HEK293 (cell line): ENCODE measurements around the gene EEF1AKMT1.

ENCODE experiments used
- CTCF ChIA-PET: fragments of 350-600 bp; formaldehyde crosslinking; extraction: SDS; loops from one replicate; lab custom pipeline; 2021; ENCODE audit warnings: antibody characterized with exemption; lab: Yijun Ruan, JAX
- POLR2A ChIA-PET: fragments of 300-600 bp; formaldehyde crosslinking; extraction: SDS; loops from one replicate; lab custom pipeline; 2020; ENCODE audit warnings: antibody characterized with exemption, inconsistent platforms; lab: Yijun Ruan, JAX
- H3K27ac ChIP-seq: fragments of 200-500 bp; sonication (Bioruptor generic); 2 replicates; pipeline ENCODE4 v1.5.1; 2014; ENCODE audit warnings: low read depth, low read length, control low read depth, inconsistent platforms; ENCODE audit errors: extremely low read depth
- H3K36me3 ChIP-seq, 2 experiments: fragments of 200-500 bp in 1 of 2; sonication (Bioruptor generic) in 1 of 2; 1 replicate in 1 of 2; 2 replicates in 1 of 2; pipeline ENCODE4 v1.5.1; 2014 to 2017; ENCODE audit warnings: inconsistent platforms in 2 of 2, low read length in 2 of 2; ENCODE audit not compliant: control insufficient read depth in 2 of 2, insufficient read depth in 1 of 2
- H3K4me1 ChIP-seq: fragments of 200-500 bp; sonication (Bioruptor generic); 2 replicates; pipeline ENCODE4 v1.5.1; 2014; ENCODE audit warnings: mild to moderate bottlenecking, low read length, inconsistent platforms; ENCODE audit not compliant: control insufficient read depth, insufficient read depth
- H3K4me3 ChIP-seq: 2 replicates; pipeline ENCODE4 v1.5.1; 2011; ENCODE audit warnings: low read depth, mild to moderate bottlenecking, control low read depth, low read length, moderate library complexity
- H3K9me3 ChIP-seq: fragments of 200-500 bp; sonication (Bioruptor generic); 2 replicates; pipeline ENCODE4 v1.5.1; 2014; ENCODE audit warnings: low read depth, low read length, inconsistent platforms; ENCODE audit not compliant: control insufficient read depth, insufficient read depth
- FEZF1 ChIP-seq: fragments of 450-650 bp; formaldehyde crosslinking; IDR thresholded peaks from 2 replicates; pipeline ENCODE4 v1.5.1; 2016; ENCODE audit warnings: missing biosample characterization, missing genetic modification characterization
- KLF10 ChIP-seq: fragments of 450-650 bp; IDR thresholded peaks from 2 replicates; pipeline ENCODE4 v1.5.1; 2018; ENCODE audit warnings: missing biosample characterization, mild to moderate bottlenecking, missing genetic modification characterization
- SP3 ChIP-seq: fragments of 450-650 bp; formaldehyde crosslinking; IDR thresholded peaks from 2 replicates; pipeline ENCODE4 v1.5.1; 2016; ENCODE audit warnings: missing biosample characterization, missing genetic modification characterization
- TCF7L2 ChIP-seq: IDR thresholded peaks from 2 replicates; pipeline ENCODE4 v1.6.1; 2011; ENCODE audit warnings: low read depth, mild to moderate bottlenecking, inconsistent platforms, low read length, moderate library complexity, borderline replicate concordance
- ZBTB10 ChIP-seq: fragments of 450-650 bp; formaldehyde crosslinking; IDR thresholded peaks from 2 replicates; pipeline ENCODE4 v1.5.1; 2016; ENCODE audit warnings: missing biosample characterization, missing genetic modification characterization
- ZBTB21 ChIP-seq: fragments of 450-650 bp; formaldehyde crosslinking; IDR thresholded peaks from 2 replicates; pipeline ENCODE4 v1.5.1; 2017; ENCODE audit warnings: missing biosample characterization, missing genetic modification characterization
- ZBTB44 ChIP-seq: fragments of 450-650 bp; IDR thresholded peaks from 2 replicates; pipeline ENCODE4 v1.5.1; 2018; ENCODE audit warnings: missing biosample characterization, mild to moderate bottlenecking, missing genetic modification characterization
- ZFP37 ChIP-seq: fragments of 450-650 bp; formaldehyde crosslinking; IDR thresholded peaks from 2 replicates; pipeline ENCODE4 v1.5.1; 2016; ENCODE audit warnings: missing biosample characterization, missing genetic modification characterization
- ZNF16 ChIP-seq: fragments of 450-650 bp; formaldehyde crosslinking; IDR thresholded peaks from 2 replicates; pipeline ENCODE4 v1.5.1; 2016; ENCODE audit warnings: low read depth, missing biosample characterization, missing genetic modification characterization
- ZNF174 ChIP-seq: fragments of 450-650 bp; formaldehyde crosslinking; IDR thresholded peaks from 2 replicates; pipeline ENCODE4 v1.5.0; 2017; ENCODE audit warnings: missing biosample characterization, mild to moderate bottlenecking, missing genetic modification characterization
- ZNF423 ChIP-seq: fragments of 450-650 bp; formaldehyde crosslinking; IDR thresholded peaks from 2 replicates; pipeline ENCODE4 v1.5.1; 2016; ENCODE audit warnings: missing biosample characterization, missing genetic modification characterization
- ZNF621 ChIP-seq: fragments of 450-650 bp; formaldehyde crosslinking; IDR thresholded peaks from 2 replicates; pipeline ENCODE4 v1.5.1; 2017; ENCODE audit warnings: missing biosample characterization, missing genetic modification characterization
- ZNF624 ChIP-seq: fragments of 450-650 bp; formaldehyde crosslinking; IDR thresholded peaks from 2 replicates; pipeline ENCODE4 v1.5.1; 2017; ENCODE audit warnings: missing biosample characterization, missing genetic modification characterization
- ZNF654 ChIP-seq: fragments of 450-650 bp; formaldehyde crosslinking; IDR thresholded peaks from 2 replicates; pipeline ENCODE4 v1.5.1; 2016; ENCODE audit warnings: low read depth, missing biosample characterization, missing genetic modification characterization
- ZNF658 ChIP-seq: fragments of 450-650 bp; formaldehyde crosslinking; IDR thresholded peaks from 2 replicates; pipeline ENCODE4; 2016; ENCODE audit warnings: missing biosample characterization, missing genetic modification characterization
- ZNF660 ChIP-seq: fragments of 450-650 bp; IDR thresholded peaks from 2 replicates; pipeline ENCODE4 v1.5.1; 2018; ENCODE audit warnings: missing biosample characterization, mild to moderate bottlenecking, missing genetic modification characterization
- ZNF664 ChIP-seq: fragments of 450-650 bp; formaldehyde crosslinking; IDR thresholded peaks from 2 replicates; pipeline ENCODE4 v1.5.1; 2016; ENCODE audit warnings: missing biosample characterization, missing genetic modification characterization
- ZNF777 ChIP-seq: fragments of 450-650 bp; formaldehyde crosslinking; IDR thresholded peaks from 2 replicates; pipeline ENCODE4 v1.5.1; 2017; ENCODE audit warnings: missing biosample characterization, missing genetic modification characterization, borderline replicate concordance
- ZNF785 ChIP-seq: fragments of 450-650 bp; formaldehyde crosslinking; IDR thresholded peaks from 2 replicates; pipeline ENCODE4 v1.5.1; 2016; ENCODE audit warnings: missing biosample characterization, missing genetic modification characterization
- ZNF792 ChIP-seq: fragments of 450-650 bp; formaldehyde crosslinking; IDR thresholded peaks from 2 replicates; pipeline ENCODE4 v1.5.1; 2016; ENCODE audit warnings: missing biosample characterization, missing genetic modification characterization
- ZSCAN5A ChIP-seq: fragments of 450-650 bp; formaldehyde crosslinking; IDR thresholded peaks from 2 replicates; pipeline ENCODE4 v1.5.1; 2016; ENCODE audit warnings: missing biosample characterization, missing genetic modification characterization
- ZXDB ChIP-seq: fragments of 450-650 bp; formaldehyde crosslinking; IDR thresholded peaks from 2 replicates; pipeline ENCODE4 v1.5.1; 2016; ENCODE audit warnings: missing biosample characterization, missing genetic modification characterization
- TF ChIP-seq, protein P1 (sequence below): fragments of 450-650 bp; formaldehyde crosslinking; IDR thresholded peaks from 2 replicates; pipeline ENCODE4 v1.5.1; 2016; ENCODE audit warnings: missing biosample characterization, missing genetic modification characterization
- TF ChIP-seq, protein P2 (sequence below): fragments of 450-650 bp; formaldehyde crosslinking; IDR thresholded peaks from 2 replicates; pipeline ENCODE4 v1.5.1; 2016; ENCODE audit warnings: missing biosample characterization, missing genetic modification characterization

Gene EEF1AKMT1

DNA sequence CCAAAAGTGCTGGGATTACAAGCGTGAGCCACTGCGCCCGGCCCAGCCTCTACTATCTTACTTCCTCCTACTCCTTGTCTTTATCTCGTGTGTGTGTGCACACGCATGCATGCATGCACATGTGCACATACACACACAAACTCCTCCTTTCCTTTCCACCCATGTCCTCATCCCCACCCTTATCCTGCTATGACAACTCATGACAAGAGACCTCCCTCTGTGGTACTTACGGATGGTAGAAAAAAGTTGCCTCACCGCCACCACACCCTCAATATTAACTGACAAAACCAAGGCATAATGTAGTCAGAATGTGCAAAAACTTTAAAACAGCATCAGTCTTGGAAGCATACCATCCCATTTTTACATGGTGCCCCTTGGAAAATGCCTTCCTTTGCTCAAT is 15.9 kb upstream of the EEF1AKMT1 start (continued):
- TF ChIP-seq ZBTB44 (tag by site-specific recombination): no peak

- POLR2A ChIA-PET: no interaction called here
- no peak overlapping the region for H3K4me3 ChIP-seq
- H3K36me3 ChIP-seq: peaks cover 0 to 51% of the 10 kb centered on the region in 2 experiments
- TF ChIP-seq TCF7L2 (no peak), FEZF1 (peak; percentile 32; the same call in 1 of the 2 replicates)
- CTCF ChIA-PET: no interaction called here
- peaks cover 3% of the 10 kb centered on the region; the same call in 1 of the 2 replicates for H3K4me1 ChIP-seq
- no peak overlapping the region for H3K27ac ChIP-seq
- H3K9me3 ChIP-seq: no peaks in the 10 kb centered on the region
Observed at GRCh38 chr13:20788312-20788711, 14.6 kb upstream of the EEF1AKMT1 start.

DNA sequence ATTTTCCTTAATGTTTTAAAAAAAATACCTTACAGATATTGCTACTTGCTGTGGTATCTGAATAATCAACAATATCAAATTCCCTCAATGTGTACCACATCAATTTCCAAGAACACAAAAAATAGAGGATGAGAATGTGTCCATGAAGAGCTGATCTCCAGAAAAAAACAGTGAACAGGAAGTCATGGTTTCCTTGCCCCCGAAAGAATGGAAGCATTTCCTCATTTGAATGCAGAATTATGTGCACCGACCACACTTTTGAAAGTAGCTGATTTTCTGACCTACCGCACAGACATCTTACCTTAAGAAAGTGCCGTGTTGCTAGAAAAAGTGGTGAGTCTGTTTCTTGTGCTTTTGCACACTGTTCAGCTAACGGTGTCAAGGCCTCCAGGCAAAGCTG is 13.4 kb upstream of the EEF1AKMT1 start:
- H3K9me3 ChIP-seq: no peaks in the 10 kb centered on the region
- H3K4me3 ChIP-seq: no peak overlapping the region
- CTCF ChIA-PET: interaction anchor here (0.6 kb wide), 1 partner anchor 294 kb away, joined by 3 read pairs; no protein-coding TSS in a partner anchor
- TF ChIP-seq ZNF624 (tag by site-specific recombination) (no peak), ZNF785 (no peak), ZXDB (tag by site-specific recombination) (no peak), ZNF174 (tag by site-specific recombination) (no peak), KLF10 (tag by site-specific recombination) (no peak), ZNF664 (tag by site-specific recombination) (no peak), ZNF660 (tag by site-specific recombination) (no peak), ZBTB21 (tag by site-specific recombination) (no peak)
- TF ChIP-seq, protein P1, sequence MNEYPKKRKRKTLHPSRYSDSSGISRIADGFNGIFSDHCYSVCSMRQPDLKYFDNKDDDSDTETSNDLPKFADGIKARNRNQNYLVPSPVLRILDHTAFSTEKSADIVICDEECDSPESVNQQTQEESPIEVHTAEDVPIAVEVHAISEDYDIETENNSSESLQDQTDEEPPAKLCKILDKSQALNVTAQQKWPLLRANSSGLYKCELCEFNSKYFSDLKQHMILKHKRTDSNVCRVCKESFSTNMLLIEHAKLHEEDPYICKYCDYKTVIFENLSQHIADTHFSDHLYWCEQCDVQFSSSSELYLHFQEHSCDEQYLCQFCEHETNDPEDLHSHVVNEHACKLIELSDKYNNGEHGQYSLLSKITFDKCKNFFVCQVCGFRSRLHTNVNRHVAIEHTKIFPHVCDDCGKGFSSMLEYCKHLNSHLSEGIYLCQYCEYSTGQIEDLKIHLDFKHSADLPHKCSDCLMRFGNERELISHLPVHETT: no peak
- H3K36me3 ChIP-seq: peaks cover 0 to 59% of the 10 kb centered on the region in 2 experiments
- POLR2A ChIA-PET: interaction anchor here (1.4 kb wide), 1 partner anchor 14 kb away, joined by 3 read pairs; the partner anchor contains the start of gene EEF1AKMT1
- H3K27ac ChIP-seq: no peak overlapping the region
- H3K4me1 ChIP-seq: peaks cover 3% of the 10 kb centered on the region; the same call in 1 of the 2 replicates

- Histone ChIP-seq H3K4me3 (no peak overlapping the region), H3K9me3 (no peaks in the 10 kb centered on the region), H3K4me1 (no peaks in the 10 kb centered on the region), H3K27ac (no peak overlapping the region), H3K36me3 (peaks cover 0 to 50% of the 10 kb centered on the region in 2 experiments; a peak in 2 of 3 replicates)
- ChIA-PET CTCF (interaction anchor here (1.2 kb wide), 1 partner anchor 11 kb away, joined by 4 read pairs; no protein-coding TSS in a partner anchor), POLR2A (no interaction called here)
- TF ChIP-seq ZNF792 (tag by site-specific recombination) (no peak), ZNF654 (tag by site-specific recombination) (no peak), KLF10 (tag by site-specific recombination) (no peak), ZFP37 (no peak), SP3 (no peak), ZNF16 (tag by site-specific recombination) (no peak), ZBTB10 (no peak), ZSCAN5A (tag by site-specific recombination) (no peak), ZNF423 (tag by site-specific recombination) (no peak), ZNF621 (tag by site-specific recombination) (no peak), ZNF658 (tag by site-specific recombination) (no peak), ZNF777 (tag by site-specific recombination) (no peak)
- TF ChIP-seq, protein P2, sequence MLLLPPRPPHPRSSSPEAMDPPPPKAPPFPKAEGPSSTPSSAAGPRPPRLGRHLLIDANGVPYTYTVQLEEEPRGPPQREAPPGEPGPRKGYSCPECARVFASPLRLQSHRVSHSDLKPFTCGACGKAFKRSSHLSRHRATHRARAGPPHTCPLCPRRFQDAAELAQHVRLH (tag by site-specific recombination): no peak
Observed at GRCh38 chr13:20782116-20782708, 8.5 kb upstream of the EEF1AKMT1 start.
